Measurements from ENCODE around the gene GNAT1.

DNA sequence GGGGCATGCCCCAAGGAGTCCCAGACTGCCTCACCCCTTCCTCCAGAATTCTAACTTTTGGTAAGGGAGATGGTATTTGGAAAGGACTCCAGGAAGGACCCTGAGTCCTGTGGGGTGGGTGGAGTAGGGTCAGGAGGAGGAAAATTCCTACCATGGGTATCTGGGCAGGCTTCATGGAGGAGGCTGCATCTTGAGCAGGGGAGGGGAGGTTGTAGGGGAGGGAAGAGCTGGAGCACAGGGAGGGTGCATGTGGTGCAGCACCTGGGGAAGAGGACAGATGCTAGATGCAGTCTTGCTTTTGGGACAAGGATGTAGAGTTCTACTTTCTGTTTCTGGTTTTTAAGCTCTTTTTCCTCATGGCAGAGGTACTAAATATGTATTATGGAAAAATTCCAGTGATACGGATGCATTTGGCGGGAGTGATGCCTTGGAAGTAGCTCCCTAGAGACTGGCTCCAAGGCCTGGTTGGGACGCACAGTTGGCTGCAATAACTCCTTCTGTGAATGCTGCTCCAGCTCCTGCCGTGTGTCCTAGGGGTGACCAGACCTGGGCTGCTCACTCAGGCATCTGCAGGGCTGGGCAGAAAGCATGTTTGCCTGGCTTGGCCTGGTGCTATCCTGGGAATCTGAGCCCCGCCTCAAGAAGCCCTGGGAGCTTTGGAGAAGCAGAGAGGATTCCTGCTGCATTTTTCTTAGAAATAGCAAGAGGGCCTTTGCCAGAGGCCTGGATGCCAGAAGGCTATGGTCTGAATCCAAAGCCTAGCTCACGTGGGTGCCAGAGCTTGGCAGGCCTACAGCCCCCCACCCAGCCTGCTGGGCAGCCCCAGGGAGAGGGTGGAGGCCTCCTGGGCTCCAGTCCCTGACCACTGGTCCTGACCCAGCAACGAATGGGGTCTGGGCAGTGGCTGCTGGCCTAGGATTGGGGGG lies 26.2 kb upstream of the GNAT1 start:
- TF ChIP-seq, protein P1, sequence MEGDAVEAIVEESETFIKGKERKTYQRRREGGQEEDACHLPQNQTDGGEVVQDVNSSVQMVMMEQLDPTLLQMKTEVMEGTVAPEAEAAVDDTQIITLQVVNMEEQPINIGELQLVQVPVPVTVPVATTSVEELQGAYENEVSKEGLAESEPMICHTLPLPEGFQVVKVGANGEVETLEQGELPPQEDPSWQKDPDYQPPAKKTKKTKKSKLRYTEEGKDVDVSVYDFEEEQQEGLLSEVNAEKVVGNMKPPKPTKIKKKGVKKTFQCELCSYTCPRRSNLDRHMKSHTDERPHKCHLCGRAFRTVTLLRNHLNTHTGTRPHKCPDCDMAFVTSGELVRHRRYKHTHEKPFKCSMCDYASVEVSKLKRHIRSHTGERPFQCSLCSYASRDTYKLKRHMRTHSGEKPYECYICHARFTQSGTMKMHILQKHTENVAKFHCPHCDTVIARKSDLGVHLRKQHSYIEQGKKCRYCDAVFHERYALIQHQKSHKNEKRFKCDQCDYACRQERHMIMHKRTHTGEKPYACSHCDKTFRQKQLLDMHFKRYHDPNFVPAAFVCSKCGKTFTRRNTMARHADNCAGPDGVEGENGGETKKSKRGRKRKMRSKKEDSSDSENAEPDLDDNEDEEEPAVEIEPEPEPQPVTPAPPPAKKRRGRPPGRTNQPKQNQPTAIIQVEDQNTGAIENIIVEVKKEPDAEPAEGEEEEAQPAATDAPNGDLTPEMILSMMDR (IDR thresholded peaks at IDR 0.05; ENCODE audit: insufficient read depth, low read length, poor library complexity, severe bottlenecking), result no peak
- no peak for TF ChIP-seq EZH2phosphoT487 (conservative IDR thresholded peaks at IDR 0.05; ENCODE audit: low read length)

Data from SU-DHL-6 (cell line).